ENCODE data around the gene ADAMTS14. TPM values are rescaled to one million over a fixed set of nuclear protein-coding genes. Genes with fewer than 3 reads are reported as not detected.
"Not testable (repeated sequence)": the region's sequence is repeated elsewhere in the genome, so short reads cannot be mapped to it uniquely, and the experiment has no call there.

ADAMTS14 gene
- total and polyA plus RNA-seq, 11 donors: 0.11 to 3.8 (median 0.37) TPM; not detected in 1

- Histone ChIP-seq H3K4me1 (peaks cover 0 to 14% (median 3%) of the 10 kb centered on the region in 12 donors), H3K27me3 (no peaks in the 10 kb centered on the region), H3K4me3 (no peak overlapping the region), H3K36me3 (no peaks in the 10 kb centered on the region), H3K27ac (no peak overlapping the region), H3K9me3 (peaks cover 0 to 13% (median 0%) of the 10 kb centered on the region in 12 donors)
- no peak for TF ChIP-seq POLR2A (IDR thresholded peaks at IDR 0.05)
- intact Hi-C loops (cut with DNase I): no loop called here
- ATAC-seq (no peak), DNase-seq (no peak)
- WGBS, 4 donors: 94 to 95% (median 95%) methylated on average over 4 of the region's 4 CpGs
Measured at GRCh38 chr10:70660722-70661121, 11.6 kb upstream of the ADAMTS14 start.

GRCh38 chr10:70661623-70662361 is 10.5 kb upstream of the ADAMTS14 start:
- ATAC-seq (no peak), DNase-seq (no peak)
- no peak overlapping the region for H3K27ac ChIP-seq
- no peaks in the 10 kb centered on the region for H3K27me3 ChIP-seq
- intact Hi-C loops (cut with DNase I): no loop called here
- H3K4me3 ChIP-seq: no peak overlapping the region
- peaks cover 0 to 13% (median 0%) of the 10 kb centered on the region in 12 donors for H3K9me3 ChIP-seq
- WGBS, 4 donors: 72 to 78% (median 75%) methylated on average over 11 of the region's 11 CpGs
- no peak for TF ChIP-seq POLR2A (IDR thresholded peaks at IDR 0.05)
- H3K4me1 ChIP-seq: peaks cover 0 to 13% (median 2%) of the 10 kb centered on the region in 12 donors
- H3K36me3 ChIP-seq: no peaks in the 10 kb centered on the region

- Histone ChIP-seq H3K4me3 (no peak overlapping the region), H3K4me1 (peaks cover 0 to 10% (median 2%) of the 10 kb centered on the region in 12 donors), H3K27me3 (no peaks in the 10 kb centered on the region), H3K27ac (no peak overlapping the region), H3K9me3 (peaks cover 0 to 13% (median 0%) of the 10 kb centered on the region in 12 donors), H3K36me3 (no peaks in the 10 kb centered on the region)
- ATAC-seq: no peak
- DNase-seq: no peak
- 75 to 81% (median 79%) methylated on average over 12 of the region's 12 CpGs for WGBS, 4 donors
- intact Hi-C loops (cut with DNase I): no loop called here
- TF ChIP-seq CTCF (IDR thresholded peaks at IDR 0.05) (no peak), POLR2A (IDR thresholded peaks at IDR 0.05) (no peak)
Measured at GRCh38 chr10:70662362-70663220, 9.7 kb upstream of the ADAMTS14 start.

- H3K36me3 ChIP-seq; H3K9me3 ChIP-seq; H3K27ac ChIP-seq; H3K27me3 ChIP-seq; H3K4me1 ChIP-seq; DNase-seq; H3K4me3 ChIP-seq; intact Hi-C loops (cut with DNase I): not testable (repeated sequence)
- WGBS, 4 donors: 85 to 91% (median 87%) methylated on average over 10 of the region's 10 CpGs
- ATAC-seq: peak in 1 of 4 donors; percentile 18
Measured at GRCh38 chr10:70663458-70664409, 8.6 kb upstream of the ADAMTS14 start.

- intact Hi-C loops (cut with DNase I): no loop called here
- H3K27me3 ChIP-seq: no peaks in the 10 kb centered on the region
- peak; percentile 20 to 82 (median 50) for ATAC-seq
Measured at GRCh38 chr10:70664702-70665195, 7.6 kb upstream of the ADAMTS14 start.

More at GRCh38 chr10:70664702-70665195, 7.6 kb upstream of the ADAMTS14 start:
- peak in 3 of 5 donors; percentile 41 to 70 (median 54) for DNase-seq
- WGBS, 4 donors: 35 to 48% (median 46%) methylated on average over 6 of the region's 6 CpGs
- Histone ChIP-seq H3K4me3 (no peak overlapping the region), H3K4me1 (peaks cover 0 to 10% (median 2%) of the 10 kb centered on the region in 12 donors), H3K27ac (no peak overlapping the region), H3K36me3 (no peaks in the 10 kb centered on the region), H3K9me3 (peaks cover 0 to 3% (median 0%) of the 10 kb centered on the region in 12 donors)
- TF ChIP-seq CTCF (IDR thresholded peaks at IDR 0.05): no peak
- no peak for TF ChIP-seq POLR2A (IDR thresholded peaks at IDR 0.05)
